GM12892 (cell line): ENCODE data around the gene UGT3A2.

Experiments
- POLR2A ChIP-seq: IDR thresholded peaks from 2 replicates; pipeline ENCODE4 v1.6.1; 2011; ENCODE audit warnings: low read depth, low read length, control low read depth
- TAF1 ChIP-seq: IDR thresholded peaks from 2 replicates; pipeline ENCODE4 v1.6.1; 2011; ENCODE audit warnings: low read depth, mild to moderate bottlenecking, control low read depth, low read length, borderline replicate concordance

DNA sequence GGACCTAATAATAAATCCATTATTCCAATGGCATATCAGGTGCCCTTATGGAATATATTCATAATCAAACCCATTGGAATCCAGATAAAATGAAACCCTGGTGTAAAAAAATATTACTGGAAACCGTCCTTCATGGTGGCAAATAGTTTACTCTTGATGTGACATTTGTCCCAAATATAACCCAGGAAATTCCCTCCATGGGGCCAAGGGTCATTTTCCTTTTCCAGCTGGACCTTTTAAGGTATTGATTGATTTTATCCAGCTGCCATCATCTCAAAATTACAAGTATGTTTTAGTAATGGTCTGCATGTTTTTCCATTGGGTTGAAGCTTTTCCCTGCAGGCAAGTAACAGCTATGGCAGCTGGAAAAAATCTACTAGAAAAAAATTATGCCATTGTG is 67.1 kb downstream of the UGT3A2 start:
- TF ChIP-seq TAF1, result no peak
- no peak for TF ChIP-seq POLR2A
